GM18861 (cell line): ENCODE data around the gene SLC13A3.

Experiments
- ATAC-seq: cut with Tn5 transposase; IDR thresholded peaks from one replicate; pipeline ENCODE4 v1.9.1; 2021; ENCODE audit not compliant: unreplicated experiment

Gene SLC13A3

GRCh38 chr20:46607191-46607848, 43.9 kb downstream of the SLC13A3 start:
- ATAC-seq: no peak

GRCh38 chr20:46606817-46607190, 44.5 kb downstream of the SLC13A3 start:
- no peak for ATAC-seq

- ATAC-seq: no peak
Observed at GRCh38 chr20:46605978-46606816, 45.1 kb downstream of the SLC13A3 start.

GRCh38 chr20:46605181-46605580, 46.1 kb downstream of the SLC13A3 start:
- ATAC-seq: no peak

- ATAC-seq: no peak
Observed at GRCh38 chr20:46604551-46605133, 46.6 kb downstream of the SLC13A3 start.

GRCh38 chr20:46602429-46602828, 48.8 kb downstream of the SLC13A3 start:
- ATAC-seq: no peak

- ATAC-seq: no peak
Observed at GRCh38 chr20:46601603-46602122, 49.6 kb downstream of the SLC13A3 start.

- ATAC-seq: no peak
Observed at GRCh38 chr20:46600286-46600752, 50.9 kb downstream of the SLC13A3 start.

- ATAC-seq: no peak
Observed at GRCh38 chr20:46599227-46599987, 51.9 kb downstream of the SLC13A3 start.

- no peak for ATAC-seq
Observed at GRCh38 chr20:46595933-46596332, 55.3 kb downstream of the SLC13A3 start.

GRCh38 chr20:46594725-46595124, 56.5 kb downstream of the SLC13A3 start:
- ATAC-seq: no peak

GRCh38 chr20:46592580-46593362, 58.5 kb downstream of the SLC13A3 start:
- ATAC-seq: no peak

- no peak for ATAC-seq
Observed at GRCh38 chr20:46590443-46590842, 60.8 kb downstream of the SLC13A3 start.

GRCh38 chr20:46588532-46589511, 62.4 kb downstream of the SLC13A3 start:
- ATAC-seq: no peak

- no peak for ATAC-seq
Observed at GRCh38 chr20:46587986-46588385, 63.3 kb downstream of the SLC13A3 start.

GRCh38 chr20:46586724-46587123, 64.5 kb downstream of the SLC13A3 start:
- no peak for ATAC-seq

GRCh38 chr20:46584508-46584907, 66.8 kb downstream of the SLC13A3 start:
- no peak for ATAC-seq

- ATAC-seq: no peak
Observed at GRCh38 chr20:46583411-46584214, 67.6 kb downstream of the SLC13A3 start.
